RWPE1 (cell line): ENCODE data around the gene FLOT1.

ENCODE experiments used
- CTCF ChIA-PET: fragments of 350-600 bp; sonication (Branson Sonifier 250); formaldehyde crosslinking; extraction: SDS; loops from one replicate; lab custom pipeline; 2021; lab: Yijun Ruan, JAX
- POLR2A ChIA-PET: fragments of 400-600 bp; formaldehyde crosslinking; extraction: SDS; loops from one replicate; lab custom pipeline; 2020; ENCODE audit warnings: antibody characterized with exemption; ENCODE audit not compliant: low non-redundant PET; lab: Yijun Ruan, JAX
- DNase-seq: peaks from one replicate; pipeline ENCODE4 v3.0.0; 2012; ENCODE audit warnings: low spot score
- H3K27ac ChIP-seq: fragments of 450-650 bp; 2 replicates; pipeline ENCODE4 v1.5.1; 2017
- TF ChIP-seq, protein P1 (sequence below): fragments of 450-650 bp; conservative IDR thresholded peaks from 2 replicates; pipeline ENCODE4 v1.5.1; 2017; ENCODE audit warnings: low read depth, mild to moderate bottlenecking

FLOT1 gene

DNA sequence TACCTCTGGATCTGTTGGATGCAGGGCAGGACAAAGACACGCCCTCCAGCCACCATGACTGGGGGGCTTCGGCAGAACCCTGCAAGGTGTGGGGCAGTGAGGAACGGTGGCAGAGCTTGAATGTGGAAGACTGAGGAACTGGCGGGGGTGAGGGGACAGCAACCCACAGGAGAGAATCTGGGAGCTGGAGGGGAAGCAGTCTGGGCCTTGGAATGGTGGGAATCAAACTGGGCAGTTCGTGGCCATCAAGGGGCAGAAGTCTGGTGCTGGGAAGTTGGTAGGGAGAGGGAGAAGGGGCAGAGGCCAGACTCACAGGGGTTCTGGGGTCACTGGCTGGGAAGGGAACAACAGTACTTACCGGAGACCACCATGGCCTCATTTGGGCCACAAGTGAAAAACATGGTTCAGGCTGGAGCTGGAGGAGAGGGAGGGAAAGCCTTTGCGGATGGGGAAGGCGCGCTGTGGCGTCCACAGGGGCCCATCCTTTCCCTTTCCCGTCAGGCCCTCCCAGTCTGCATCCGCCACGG is 635 bp downstream of the FLOT1 start:
- DNase-seq, result no peak
- TF ChIP-seq, protein P1, sequence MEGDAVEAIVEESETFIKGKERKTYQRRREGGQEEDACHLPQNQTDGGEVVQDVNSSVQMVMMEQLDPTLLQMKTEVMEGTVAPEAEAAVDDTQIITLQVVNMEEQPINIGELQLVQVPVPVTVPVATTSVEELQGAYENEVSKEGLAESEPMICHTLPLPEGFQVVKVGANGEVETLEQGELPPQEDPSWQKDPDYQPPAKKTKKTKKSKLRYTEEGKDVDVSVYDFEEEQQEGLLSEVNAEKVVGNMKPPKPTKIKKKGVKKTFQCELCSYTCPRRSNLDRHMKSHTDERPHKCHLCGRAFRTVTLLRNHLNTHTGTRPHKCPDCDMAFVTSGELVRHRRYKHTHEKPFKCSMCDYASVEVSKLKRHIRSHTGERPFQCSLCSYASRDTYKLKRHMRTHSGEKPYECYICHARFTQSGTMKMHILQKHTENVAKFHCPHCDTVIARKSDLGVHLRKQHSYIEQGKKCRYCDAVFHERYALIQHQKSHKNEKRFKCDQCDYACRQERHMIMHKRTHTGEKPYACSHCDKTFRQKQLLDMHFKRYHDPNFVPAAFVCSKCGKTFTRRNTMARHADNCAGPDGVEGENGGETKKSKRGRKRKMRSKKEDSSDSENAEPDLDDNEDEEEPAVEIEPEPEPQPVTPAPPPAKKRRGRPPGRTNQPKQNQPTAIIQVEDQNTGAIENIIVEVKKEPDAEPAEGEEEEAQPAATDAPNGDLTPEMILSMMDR, result no peak
- CTCF ChIA-PET, result interaction anchor here (1.3 to 1.5 kb wide), 3 partner anchors 11 to 134 kb away, joined by 3 to 7 read pairs (median 3); no protein-coding TSS in a partner anchor
- H3K27ac ChIP-seq, result peak overlapping the region; percentile 94
- POLR2A ChIA-PET, result interaction anchor here (0.7 to 1.8 kb wide), 5 partner anchors 10 to 78 kb away, joined by 3 to 8 read pairs (median 4); no protein-coding TSS in a partner anchor

- ChIA-PET CTCF (interaction anchor here (1.4 kb wide), 1 partner anchor 10 kb away, joined by 7 read pairs; no protein-coding TSS in a partner anchor), POLR2A (interaction anchor here (0.6 to 0.7 kb wide), 2 partner anchors 22 to 24 kb away, joined by 4 to 9 read pairs; no protein-coding TSS in a partner anchor)
- DNase-seq, result no peak
- H3K27ac ChIP-seq, result peak overlapping the region; percentile 94
- TF ChIP-seq, protein P1, result no peak
These were observed 1.3 kb downstream of the FLOT1 start for GRCh38 chr6:30741063-30741779.

DNA sequence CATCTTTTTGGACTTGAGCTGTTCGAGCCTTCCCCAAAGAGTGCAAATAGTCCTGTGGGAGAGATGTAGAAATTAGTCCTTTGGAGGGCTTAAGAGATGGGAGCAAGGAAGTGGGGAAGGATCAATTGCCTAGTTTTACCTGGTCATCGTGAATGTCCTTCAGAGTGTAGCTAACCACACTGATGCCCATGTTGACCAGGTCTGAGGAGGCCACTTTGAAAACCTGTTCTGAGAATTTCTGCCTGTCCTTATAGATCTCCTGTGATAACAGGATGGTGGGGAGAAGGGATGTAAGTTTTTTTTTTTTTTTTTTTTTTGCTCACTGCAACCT is 2.0 kb downstream of the FLOT1 start:
- POLR2A ChIA-PET, result interaction anchor here (0.5 to 0.6 kb wide), 2 partner anchors 8 to 25 kb away, joined by 3 to 9 read pairs; no protein-coding TSS in a partner anchor
- H3K27ac ChIP-seq, result peak overlapping the region; percentile 50

DNA sequence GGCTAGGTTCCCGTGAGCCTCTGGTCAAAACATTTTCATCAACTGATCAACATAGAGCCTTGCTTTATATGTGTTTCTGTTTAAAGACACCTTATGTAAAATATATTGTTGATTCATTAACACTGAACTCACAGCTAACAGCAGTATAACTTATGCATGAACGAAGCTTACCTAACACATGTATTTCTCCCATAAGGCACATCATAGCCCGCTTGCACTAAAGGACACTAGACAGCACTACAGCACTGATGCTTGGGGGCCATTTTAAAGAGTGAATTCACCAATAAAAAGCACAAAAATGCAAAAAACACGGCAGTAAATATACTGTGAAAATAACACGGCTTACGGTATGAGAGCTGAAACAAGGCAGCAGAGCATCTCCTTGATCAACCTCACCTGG is 4.0 kb downstream of the FLOT1 start:
- POLR2A ChIA-PET, result interaction anchor here (0.5 to 0.6 kb wide), 2 partner anchors 12 to 74 kb away, joined by 3 to 4 read pairs; no protein-coding TSS in a partner anchor
- no peak overlapping the region for H3K27ac ChIP-seq
- CTCF ChIA-PET, result interaction anchor here (0.6 kb wide), 1 partner anchor 8 kb away, joined by 4 read pairs; no protein-coding TSS in a partner anchor
- TF ChIP-seq, protein P1, result no peak
- DNase-seq, result no peak

More for the DNA sequence above, 2.0 kb downstream of the FLOT1 start:
- no peak for DNase-seq
- CTCF ChIA-PET, result interaction anchor here (0.6 to 1.4 kb wide), 3 partner anchors 10 to 138 kb away, joined by 3 to 6 read pairs (median 3); no protein-coding TSS in a partner anchor
- TF ChIP-seq, protein P1, result no peak

GRCh38 chr6:30735668-30736314 is 6.7 kb downstream of the FLOT1 start:
- POLR2A ChIA-PET, result no interaction called here
- CTCF ChIA-PET, result interaction anchor here (0.6 to 0.9 kb wide), 2 partner anchors 93 to 103 kb away, joined by 3 read pairs; no protein-coding TSS in a partner anchor
- TF ChIP-seq, protein P1, result no peak
- no peak overlapping the region for H3K27ac ChIP-seq
- DNase-seq, result no peak
